ENCODE data around the gene CENPW.

DNA sequence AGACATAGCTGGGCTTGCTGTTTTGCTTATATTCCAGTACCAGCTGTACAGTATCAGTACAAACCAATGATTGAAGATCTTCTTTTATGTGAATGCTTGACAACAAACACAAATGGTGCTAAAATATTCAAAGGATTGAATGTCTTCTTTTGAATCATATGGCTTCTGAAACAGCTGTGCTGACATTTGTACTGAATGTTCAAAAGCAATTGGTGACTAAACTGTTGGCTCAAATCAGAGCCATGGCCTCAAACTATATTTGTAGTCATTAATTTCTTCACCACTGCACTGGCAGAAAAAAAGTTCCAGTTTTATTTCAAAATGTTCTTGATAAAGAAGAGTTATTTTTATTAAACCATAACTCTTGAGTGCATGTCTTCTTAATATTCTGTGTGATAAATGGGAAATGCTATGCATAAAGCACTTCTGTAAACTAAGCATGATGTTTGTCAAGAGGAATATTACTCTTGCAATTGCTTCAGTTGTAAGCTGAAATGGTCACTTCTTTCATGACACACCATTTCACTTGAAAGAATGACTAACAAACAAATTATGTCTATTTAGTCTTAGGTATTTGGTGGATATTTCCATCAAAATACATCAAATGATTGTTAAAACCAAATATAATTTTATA is 45.9 kb upstream of the CENPW start:
- TF ChIP-seq, protein P1, sequence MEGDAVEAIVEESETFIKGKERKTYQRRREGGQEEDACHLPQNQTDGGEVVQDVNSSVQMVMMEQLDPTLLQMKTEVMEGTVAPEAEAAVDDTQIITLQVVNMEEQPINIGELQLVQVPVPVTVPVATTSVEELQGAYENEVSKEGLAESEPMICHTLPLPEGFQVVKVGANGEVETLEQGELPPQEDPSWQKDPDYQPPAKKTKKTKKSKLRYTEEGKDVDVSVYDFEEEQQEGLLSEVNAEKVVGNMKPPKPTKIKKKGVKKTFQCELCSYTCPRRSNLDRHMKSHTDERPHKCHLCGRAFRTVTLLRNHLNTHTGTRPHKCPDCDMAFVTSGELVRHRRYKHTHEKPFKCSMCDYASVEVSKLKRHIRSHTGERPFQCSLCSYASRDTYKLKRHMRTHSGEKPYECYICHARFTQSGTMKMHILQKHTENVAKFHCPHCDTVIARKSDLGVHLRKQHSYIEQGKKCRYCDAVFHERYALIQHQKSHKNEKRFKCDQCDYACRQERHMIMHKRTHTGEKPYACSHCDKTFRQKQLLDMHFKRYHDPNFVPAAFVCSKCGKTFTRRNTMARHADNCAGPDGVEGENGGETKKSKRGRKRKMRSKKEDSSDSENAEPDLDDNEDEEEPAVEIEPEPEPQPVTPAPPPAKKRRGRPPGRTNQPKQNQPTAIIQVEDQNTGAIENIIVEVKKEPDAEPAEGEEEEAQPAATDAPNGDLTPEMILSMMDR (IDR thresholded peaks at IDR 0.05; ENCODE audit: borderline replicate concordance, extremely low read depth, low read length, poor library complexity, severe bottlenecking), result no peak
- no peak for TF ChIP-seq EZH2 (IDR thresholded peaks at IDR 0.05; ENCODE audit: borderline replicate concordance, low read depth, low read length, severe bottlenecking)

All from DND-41 (cell line).